Mesenchymal stem cell (in vitro differentiated cells and primary cell): ENCODE data around the gene TTLL12.

Experiments
- DNase-seq: peaks from one replicate; pipeline ENCODE4 v3.0.0-alpha.2; 2013
- H2AFZ ChIP-seq: one replicate; pipeline ENCODE4 v1.6.1; 2013; ENCODE audit warnings: low read depth, mild to moderate bottlenecking, control low read depth, inconsistent platforms, low read length, moderate library complexity
- H2AK5ac ChIP-seq: 2 replicates; pipeline ENCODE4 v1.6.1; 2013; ENCODE audit warnings: low read length, moderate library complexity, mild to moderate bottlenecking, inconsistent platforms; ENCODE audit not compliant: severe bottlenecking
- H2BK120ac ChIP-seq: one replicate; pipeline ENCODE4 v1.6.1; 2013; ENCODE audit warnings: low read depth, mild to moderate bottlenecking, inconsistent platforms, low read length, moderate library complexity
- H2BK12ac ChIP-seq, 2 experiments: one replicate each; pipeline ENCODE4 v1.6.1; 2013; ENCODE audit warnings: inconsistent platforms in 2 of 2, low read length in 2 of 2, mild to moderate bottlenecking in 2 of 2, moderate library complexity in 2 of 2, control low read depth in 1 of 2
- H2BK15ac ChIP-seq: one replicate; pipeline ENCODE4 v1.6.1; 2013; ENCODE audit warnings: mild to moderate bottlenecking, low read depth, inconsistent platforms; ENCODE audit not compliant: poor library complexity, severe bottlenecking
- H2BK5ac ChIP-seq: 2 replicates; pipeline ENCODE4 v1.6.1; 2013; ENCODE audit warnings: low read depth, mild to moderate bottlenecking, low read length, control low read depth, inconsistent platforms; ENCODE audit not compliant: poor library complexity, severe bottlenecking
- H3K14ac ChIP-seq, 2 experiments: one replicate each; pipeline ENCODE4 v1.6.1; 2013; ENCODE audit warnings: inconsistent platforms in 2 of 2, low read length in 2 of 2, control low read depth in 1 of 2, mild to moderate bottlenecking in 1 of 2, moderate library complexity in 1 of 2
- H3K18ac ChIP-seq, 2 experiments: one replicate each; pipeline ENCODE4 v1.6.1; 2013; ENCODE audit warnings: inconsistent platforms in 2 of 2, low read length in 2 of 2, control low read depth in 1 of 2, low read depth in 1 of 2, mild to moderate bottlenecking in 1 of 2
- H3K23ac ChIP-seq, 2 experiments: one replicate each; pipeline ENCODE4 v1.6.1; 2013; ENCODE audit warnings: inconsistent platforms in 2 of 2, low read length in 2 of 2, mild to moderate bottlenecking in 2 of 2, moderate library complexity in 2 of 2, control low read depth in 1 of 2
- H3K27ac ChIP-seq: 2 replicates; pipeline ENCODE4 v1.5.1; 2013; ENCODE audit warnings: mild to moderate bottlenecking, moderate library complexity, low read length, control low read depth, inconsistent platforms; ENCODE audit not compliant: poor library complexity, severe bottlenecking
- H3K27me3 ChIP-seq, 2 experiments: 2 replicates each; pipeline versions ENCODE4 v1.6.1 to v1.7.0; 2013; ENCODE audit warnings: low read length in 2 of 2, mild to moderate bottlenecking in 2 of 2, moderate library complexity in 2 of 2, control low read depth in 1 of 2, inconsistent platforms in 1 of 2; ENCODE audit not compliant: control insufficient read depth in 1 of 2, insufficient read depth in 1 of 2
- H3K36me3 ChIP-seq, 2 experiments: 2 replicates each; pipeline versions ENCODE4 v1.6.1 to v1.7.0; 2013; ENCODE audit warnings: low read length in 2 of 2, control low read depth in 1 of 2, inconsistent platforms in 1 of 2, low read depth in 1 of 2, mild to moderate bottlenecking in 1 of 2; ENCODE audit not compliant: insufficient read depth in 2 of 2, control insufficient read depth in 1 of 2
- H3K4ac ChIP-seq, 2 experiments: one replicate each; pipeline ENCODE4 v1.6.1; 2013; ENCODE audit warnings: inconsistent platforms in 2 of 2, low read length in 2 of 2, mild to moderate bottlenecking in 2 of 2, moderate library complexity in 2 of 2, control low read depth in 1 of 2, low read depth in 1 of 2
- H3K4me1 ChIP-seq: 2 replicates; pipeline ENCODE4 v1.6.1; 2013; ENCODE audit warnings: low read depth, low read length, control low read depth; ENCODE audit not compliant: control insufficient read depth, insufficient read depth
- H3K4me2 ChIP-seq: 2 replicates; pipeline ENCODE4 v1.6.1; 2013; ENCODE audit warnings: low read length, mild to moderate bottlenecking, inconsistent platforms; ENCODE audit not compliant: poor library complexity, severe bottlenecking
- H3K4me3 ChIP-seq, 2 experiments: 2 replicates each; pipeline versions ENCODE4 v1.5.1 to v1.7.0; 2013; ENCODE audit warnings: low read length in 2 of 2, mild to moderate bottlenecking in 2 of 2, control low read depth in 1 of 2, low read depth in 1 of 2; ENCODE audit not compliant: insufficient read depth in 1 of 2
- H3K79me1 ChIP-seq: replicated peaks from 2 replicates; pipeline ENCODE4 v1.6.1; 2013; ENCODE audit warnings: mild to moderate bottlenecking, control low read depth, low read length, inconsistent platforms; ENCODE audit not compliant: poor library complexity, severe bottlenecking
- H3K9ac ChIP-seq: 2 replicates; pipeline ENCODE4 v1.7.0; 2013; ENCODE audit warnings: mild to moderate bottlenecking, low read length, moderate library complexity
- H3K9me3 ChIP-seq: 2 replicates; pipeline ENCODE4 v1.7.0; 2013; ENCODE audit warnings: mild to moderate bottlenecking, low read length; ENCODE audit not compliant: control insufficient read depth
- H4K8ac ChIP-seq: one replicate; pipeline ENCODE4 v1.6.1; 2013; ENCODE audit warnings: inconsistent platforms, mild to moderate bottlenecking, low read length, moderate library complexity
- H4K91ac ChIP-seq: one replicate; pipeline ENCODE4 v1.6.1; 2013; ENCODE audit warnings: mild to moderate bottlenecking, low read length, inconsistent platforms
- WGBS: methylation state at CpG from one replicate; pipeline ENCODE4 v1.1.7; 2013; ENCODE audit warnings: mixed read lengths; 5-methylcytosine and 5-hydroxymethylcytosine counted together

The TTLL12 gene

GRCh38 chr22:43233529-43233928, 46.6 kb upstream of the TTLL12 start:
- no peaks in the 10 kb centered on the region for H3K79me1 ChIP-seq
- WGBS: 80% methylated on average over 6 of the region's 6 CpGs
- H3K4me2 ChIP-seq: no peak overlapping the region
- H3K4me3 ChIP-seq: no peak overlapping the region
- H3K14ac ChIP-seq: no peak overlapping the region
- H3K4me1 ChIP-seq: peaks cover 6% of the 10 kb centered on the region
- H2AK5ac ChIP-seq: no peak overlapping the region
- H4K8ac ChIP-seq: no peak overlapping the region
- no peak overlapping the region for H3K9ac ChIP-seq
- no peak for DNase-seq
- H2BK120ac ChIP-seq: no peak overlapping the region
- peaks cover 60 to 90% of the 10 kb centered on the region in 2 experiments for H3K27me3 ChIP-seq
- no peak overlapping the region for H2BK5ac ChIP-seq
- no peaks in the 10 kb centered on the region for H3K9me3 ChIP-seq
- no peak overlapping the region for H3K27ac ChIP-seq
- no peak overlapping the region for H3K4ac ChIP-seq
- no peak overlapping the region for H2BK12ac ChIP-seq
- H3K36me3 ChIP-seq: no peaks in the 10 kb centered on the region
- no peak overlapping the region for H4K91ac ChIP-seq
- no peak overlapping the region for H2BK15ac ChIP-seq
- H3K23ac ChIP-seq: no peak overlapping the region
- H2AFZ ChIP-seq: no peak overlapping the region
- H3K18ac ChIP-seq: no peak overlapping the region

DNA sequence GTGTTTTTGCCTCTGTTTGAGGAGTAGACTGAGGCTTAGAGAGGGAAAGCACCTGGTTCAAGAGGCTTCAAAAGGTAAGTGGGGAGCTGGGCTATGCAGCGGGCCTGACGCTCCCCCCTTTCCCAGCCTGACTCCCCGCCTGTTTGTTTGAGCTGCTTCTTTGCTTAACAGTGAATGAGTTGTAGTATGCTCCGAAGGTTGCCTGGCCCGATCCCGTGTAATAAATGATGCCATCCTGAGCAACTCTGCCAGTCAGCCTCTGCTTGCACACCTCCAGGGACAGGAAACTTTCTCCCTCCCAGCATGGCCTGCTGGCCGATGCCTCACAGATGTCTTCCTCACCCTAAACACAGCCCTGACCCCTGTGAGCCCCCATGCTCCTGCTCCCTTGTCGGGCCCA, 45.5 kb upstream of the TTLL12 start:
- Histone ChIP-seq H2BK15ac (no peak overlapping the region), H3K18ac (no peak overlapping the region), H3K27me3 (peaks cover 62 to 90% of the 10 kb centered on the region in 2 experiments), H3K79me1 (no peaks in the 10 kb centered on the region), H2BK120ac (no peak overlapping the region), H3K27ac (no peak overlapping the region), H4K91ac (no peak overlapping the region), H3K14ac (no peak overlapping the region), H2AK5ac (no peak overlapping the region), H3K4me3 (no peak overlapping the region), H3K23ac (peak overlapping the region in 1 of 2 experiments; percentile 67), H3K4me2 (no peak overlapping the region), H3K4ac (no peak overlapping the region), H3K36me3 (no peaks in the 10 kb centered on the region), H4K8ac (no peak overlapping the region), H2AFZ (no peak overlapping the region), H3K4me1 (peaks cover 8% of the 10 kb centered on the region), H2BK5ac (no peak overlapping the region), H2BK12ac (no peak overlapping the region), H3K9me3 (no peaks in the 10 kb centered on the region), H3K9ac (no peak overlapping the region)
- WGBS: 94% methylated on average over 8 of the region's 8 CpGs
- no peak for DNase-seq

DNA sequence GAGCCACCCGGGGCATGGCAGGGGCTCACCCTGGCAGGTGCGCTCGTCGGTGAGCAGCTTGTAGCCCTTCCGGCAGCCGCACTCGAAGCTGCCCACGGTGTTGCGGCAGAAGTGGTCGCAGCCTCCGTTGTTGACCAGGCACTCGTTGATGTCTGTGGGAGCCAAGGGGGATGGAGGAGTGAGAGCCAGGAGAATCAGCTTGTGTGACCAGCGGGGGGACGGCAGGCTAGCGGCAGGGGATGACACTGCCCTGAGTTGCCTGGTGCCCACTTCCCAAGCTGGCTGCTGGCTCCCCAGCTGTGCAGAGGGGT, 44.7 kb upstream of the TTLL12 start:
- no peak overlapping the region for H2BK5ac ChIP-seq
- no peak overlapping the region for H3K27ac ChIP-seq
- no peak overlapping the region for H3K4me2 ChIP-seq
- no peak overlapping the region for H3K9ac ChIP-seq
- H3K23ac ChIP-seq: no peak overlapping the region
- WGBS: 72% methylated on average over 15 of the region's 15 CpGs
- no peaks in the 10 kb centered on the region for H3K9me3 ChIP-seq
- no peak overlapping the region for H3K4me3 ChIP-seq
- H3K36me3 ChIP-seq: no peaks in the 10 kb centered on the region
- H3K18ac ChIP-seq: no peak overlapping the region
- no peak for DNase-seq
- peaks cover 65 to 90% of the 10 kb centered on the region in 2 experiments for H3K27me3 ChIP-seq
- no peak overlapping the region for H3K4ac ChIP-seq
- no peak overlapping the region for H2AFZ ChIP-seq
- H2BK15ac ChIP-seq: no peak overlapping the region
- H4K8ac ChIP-seq: no peak overlapping the region
- H3K14ac ChIP-seq: no peak overlapping the region
- H3K79me1 ChIP-seq: no peaks in the 10 kb centered on the region
- H3K4me1 ChIP-seq: peaks cover 16% of the 10 kb centered on the region
- no peak overlapping the region for H2BK12ac ChIP-seq
- no peak overlapping the region for H4K91ac ChIP-seq
- H2BK120ac ChIP-seq: no peak overlapping the region
- H2AK5ac ChIP-seq: no peak overlapping the region

DNA sequence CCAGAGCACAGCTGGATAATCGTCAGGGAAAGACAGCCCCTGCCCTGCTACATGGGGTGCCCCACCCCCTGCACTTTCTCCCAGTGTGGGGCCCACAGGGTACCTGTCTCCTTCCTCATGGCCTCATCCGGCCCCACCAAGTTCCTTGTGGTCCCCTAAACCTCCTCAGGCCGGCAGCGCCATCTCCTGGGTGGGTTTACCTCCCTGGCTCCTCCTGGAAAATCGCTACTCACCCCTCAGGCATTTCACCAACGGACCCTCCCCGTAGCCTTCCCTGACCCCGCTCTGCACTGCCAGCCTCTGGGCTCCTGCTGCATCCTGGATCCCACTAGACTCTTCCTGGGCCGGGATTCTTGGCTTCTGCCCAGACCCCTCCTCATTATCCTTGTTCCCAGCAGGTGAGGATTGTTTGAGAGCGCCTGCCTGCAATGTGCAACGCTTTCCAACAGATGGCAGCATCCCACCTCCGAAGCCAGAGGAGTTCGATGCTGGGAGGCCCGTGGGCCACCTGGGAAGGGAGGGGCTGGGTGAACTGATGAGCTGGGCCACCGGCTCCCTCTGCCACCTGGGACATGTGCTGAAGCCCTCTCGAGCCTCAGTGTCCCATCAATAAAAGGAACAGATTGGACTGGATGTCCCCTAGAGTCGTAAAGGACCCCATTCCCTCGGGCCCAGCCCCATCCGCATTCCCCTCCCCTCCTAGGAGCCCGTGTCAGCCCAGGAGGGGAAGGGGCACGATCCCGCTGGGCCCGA, 44.2 kb upstream of the TTLL12 start:
- H2BK120ac ChIP-seq: no peak overlapping the region
- no peak overlapping the region for H3K18ac ChIP-seq
- no peak overlapping the region for H3K4ac ChIP-seq
- no peak overlapping the region for H4K8ac ChIP-seq
- no peaks in the 10 kb centered on the region for H3K9me3 ChIP-seq
- peaks cover 65 to 87% of the 10 kb centered on the region in 2 experiments for H3K27me3 ChIP-seq
- H3K79me1 ChIP-seq: no peaks in the 10 kb centered on the region
- no peak overlapping the region for H3K14ac ChIP-seq
- H2BK12ac ChIP-seq: no peak overlapping the region
- peaks cover 18% of the 10 kb centered on the region for H3K4me1 ChIP-seq
- no peak overlapping the region for H3K23ac ChIP-seq
- H3K9ac ChIP-seq: no peak overlapping the region
- H2BK5ac ChIP-seq: no peak overlapping the region
- no peak overlapping the region for H4K91ac ChIP-seq
- H2AK5ac ChIP-seq: no peak overlapping the region
- no peak overlapping the region for H2BK15ac ChIP-seq
- no peak overlapping the region for H3K4me3 ChIP-seq
- WGBS: 12% methylated on average over 23 of the region's 23 CpGs
- no peak overlapping the region for H3K4me2 ChIP-seq
- no peak overlapping the region for H2AFZ ChIP-seq
- H3K27ac ChIP-seq: no peak overlapping the region
- no peaks in the 10 kb centered on the region for H3K36me3 ChIP-seq
- peak; percentile 44 for DNase-seq
